ENCODE measurements around the gene KRTAP10-8. TPM values are rescaled to one million over a fixed set of nuclear protein-coding genes. Genes with fewer than 3 reads are reported as not detected.
"Not testable (repeated sequence)": the region's sequence is repeated elsewhere in the genome, so short reads cannot be mapped to it uniquely, and the experiment has no call there.

Gene KRTAP10-8
- total and polyA plus RNA-seq, 5 donors from 2014 or later, result not detected

DNA sequence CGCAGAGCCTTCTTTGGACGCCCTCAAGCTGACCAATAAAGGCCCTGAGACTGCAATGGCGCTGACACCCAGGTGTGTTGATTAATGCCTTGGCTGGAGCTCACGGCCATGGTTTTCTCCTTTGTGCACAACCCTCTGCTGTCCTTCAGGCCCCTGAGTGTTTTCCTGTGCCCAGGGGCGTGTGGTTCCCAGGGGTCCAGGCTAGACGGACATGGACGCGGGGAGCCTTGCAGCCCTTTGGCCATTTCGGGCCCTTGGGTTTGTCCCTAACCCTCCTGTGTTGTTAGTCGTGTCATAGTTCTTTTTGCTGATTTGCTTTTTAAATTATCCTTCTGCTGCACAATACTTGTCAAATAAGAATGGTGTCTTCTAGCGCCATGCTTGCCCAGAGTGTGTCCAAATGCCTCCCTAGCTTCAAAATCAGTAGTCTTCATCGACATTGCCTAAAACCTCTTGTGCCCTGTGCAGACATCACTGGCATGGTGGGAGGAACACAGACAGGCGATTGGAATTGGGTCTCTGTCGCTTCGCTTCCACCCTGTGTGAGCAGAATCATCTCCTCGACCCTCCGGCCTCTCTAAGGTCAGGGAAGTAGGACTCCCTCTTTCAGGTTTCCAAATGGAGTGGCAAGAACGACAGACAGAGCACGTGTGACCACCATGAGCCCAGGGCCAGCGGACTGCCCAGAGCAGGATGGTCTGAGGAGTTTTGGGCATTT lies 36.4 kb upstream of the KRTAP10-8 start:
- peaks cover 0 to 27% (median 4%) of the 10 kb centered on the region in 7 donors for H3K9me3 Mint-ChIP-seq
- peaks cover 32% of the 10 kb centered on the region for H3K27me3 Mint-ChIP-seq
- no peak overlapping the region for H3K4me3 Mint-ChIP-seq
- H3K9me3 ChIP-seq (ENCODE audit: control insufficient read depth in 2 of 2, low read length in 2 of 2), result peaks cover 11 to 12% of the 10 kb centered on the region in 2 experiments
- no peaks in the 10 kb centered on the region for H3K27me3 ChIP-seq (ENCODE audit: control insufficient read depth, insufficient read depth, low read length)
- peaks cover 5% of the 10 kb centered on the region for H3K4me1 ChIP-seq (ENCODE audit: control insufficient read depth, insufficient read depth, low read length, poor library complexity, severe bottlenecking)
- no peak for DNase-seq
- no peaks in the 10 kb centered on the region for H3K36me3 ChIP-seq (ENCODE audit: control insufficient read depth, insufficient read depth, low read length)
- ATAC-seq (ENCODE audit: low read depth in 2 of 2), result no peak
- no peak overlapping the region for H3K4me3 ChIP-seq (ENCODE audit: low read depth, low read length)
- H3K27ac Mint-ChIP-seq, result no peak overlapping the region
- H3K36me3 Mint-ChIP-seq, result peaks cover 6% of the 10 kb centered on the region
- peaks cover 0 to 5% (median 0%) of the 10 kb centered on the region in 4 donors for H3K4me1 Mint-ChIP-seq
- no peak overlapping the region for H3K27ac ChIP-seq (ENCODE audit: insufficient read depth, low read length, poor library complexity, severe bottlenecking)

DNA sequence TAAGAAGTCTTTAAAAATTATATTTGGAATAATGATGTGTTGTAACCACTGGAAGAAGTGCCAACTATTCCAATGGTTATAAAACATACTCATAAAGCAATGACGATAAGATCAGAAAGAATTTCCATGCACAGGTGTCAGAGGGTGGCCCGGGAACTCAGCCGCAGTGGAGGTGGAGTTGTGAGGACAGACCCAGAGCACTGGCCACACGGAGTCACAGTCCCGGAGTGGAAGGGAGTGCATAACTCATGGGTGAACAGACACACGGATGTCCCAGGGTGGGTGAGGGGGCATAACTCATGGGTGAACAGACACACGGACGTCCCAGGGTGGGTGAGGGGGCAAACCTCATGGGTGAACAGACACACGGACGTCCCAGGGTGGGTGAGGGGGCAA lies 35.9 kb upstream of the KRTAP10-8 start:
- peaks cover 0 to 31% (median 4%) of the 10 kb centered on the region in 7 donors for H3K9me3 Mint-ChIP-seq
- Histone ChIP-seq H3K9me3 (ENCODE audit: control insufficient read depth in 2 of 2, low read length in 2 of 2) (peaks cover 13 to 14% of the 10 kb centered on the region in 2 experiments), H3K27me3 (ENCODE audit: control insufficient read depth, insufficient read depth, low read length) (no peaks in the 10 kb centered on the region), H3K27ac (ENCODE audit: insufficient read depth, low read length, poor library complexity, severe bottlenecking) (no peak overlapping the region), H3K4me3 (ENCODE audit: low read depth, low read length) (no peak overlapping the region), H3K36me3 (ENCODE audit: control insufficient read depth, insufficient read depth, low read length) (no peaks in the 10 kb centered on the region), H3K4me1 (ENCODE audit: control insufficient read depth, insufficient read depth, low read length, poor library complexity, severe bottlenecking) (peaks cover 5% of the 10 kb centered on the region)
- peaks cover 34% of the 10 kb centered on the region for H3K27me3 Mint-ChIP-seq
- no peak for DNase-seq
- no peak for ATAC-seq (ENCODE audit: low read depth in 2 of 2)
- no peak overlapping the region for H3K4me3 Mint-ChIP-seq
- no peak overlapping the region for H3K27ac Mint-ChIP-seq
- peaks cover 6% of the 10 kb centered on the region for H3K36me3 Mint-ChIP-seq
- peaks cover 0 to 5% (median 0%) of the 10 kb centered on the region in 4 donors for H3K4me1 Mint-ChIP-seq

DNA sequence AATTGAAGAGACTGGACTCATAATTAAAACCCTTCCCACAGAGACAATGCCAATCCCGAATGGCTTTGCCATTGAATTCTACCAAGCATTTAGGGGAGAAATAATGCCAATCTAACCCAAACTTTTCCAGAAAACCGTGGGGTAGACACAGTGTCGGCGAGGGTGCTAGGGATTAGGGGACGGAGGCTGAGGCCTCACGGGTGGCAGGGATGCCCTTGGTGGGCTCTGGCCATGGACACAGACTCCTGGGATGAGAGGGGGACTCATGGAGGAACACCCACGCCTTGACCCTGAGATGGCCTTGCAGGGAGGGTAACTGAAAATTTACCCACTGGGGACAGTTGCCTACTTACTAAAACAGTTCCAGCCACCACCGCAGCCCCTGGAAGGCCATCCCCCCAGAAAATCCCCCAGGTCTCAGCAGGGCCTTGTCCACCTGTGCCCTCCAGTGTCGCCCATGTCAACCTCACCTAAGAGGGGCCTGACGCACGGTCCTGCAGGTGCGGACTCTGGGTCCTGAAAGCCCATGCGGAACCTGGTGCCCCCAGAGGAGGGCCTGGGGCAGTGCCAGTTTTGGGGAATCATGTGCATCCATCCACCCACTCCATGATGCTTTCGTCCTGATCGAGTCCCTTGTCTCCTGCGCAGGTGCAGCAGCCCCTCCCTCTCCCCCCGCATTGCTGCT lies 33.4 kb upstream of the KRTAP10-8 start:
- DNase-seq (no peak), ATAC-seq (ENCODE audit: low read depth in 2 of 2) (no peak)
- Mint-ChIP-seq H3K9me3 (peaks cover 0 to 41% (median 10%) of the 10 kb centered on the region in 7 donors), H3K4me1 (peaks cover 0 to 8% (median under 1%) of the 10 kb centered on the region in 4 donors), H3K27me3 (peaks cover 29% of the 10 kb centered on the region), H3K4me3 (no peak overlapping the region), H3K36me3 (peaks cover 6% of the 10 kb centered on the region), H3K27ac (no peak overlapping the region)
- Histone ChIP-seq H3K4me1 (ENCODE audit: control insufficient read depth, insufficient read depth, low read length, poor library complexity, severe bottlenecking) (peaks cover 5% of the 10 kb centered on the region), H3K27ac (ENCODE audit: insufficient read depth, low read length, poor library complexity, severe bottlenecking) (no peak overlapping the region), H3K27me3 (ENCODE audit: control insufficient read depth, insufficient read depth, low read length) (no peaks in the 10 kb centered on the region), H3K36me3 (ENCODE audit: control insufficient read depth, insufficient read depth, low read length) (no peaks in the 10 kb centered on the region), H3K4me3 (ENCODE audit: low read depth, low read length) (no peak overlapping the region), H3K9me3 (ENCODE audit: control insufficient read depth in 2 of 2, low read length in 2 of 2) (peaks cover 21 to 26% of the 10 kb centered on the region in 2 experiments)

DNA sequence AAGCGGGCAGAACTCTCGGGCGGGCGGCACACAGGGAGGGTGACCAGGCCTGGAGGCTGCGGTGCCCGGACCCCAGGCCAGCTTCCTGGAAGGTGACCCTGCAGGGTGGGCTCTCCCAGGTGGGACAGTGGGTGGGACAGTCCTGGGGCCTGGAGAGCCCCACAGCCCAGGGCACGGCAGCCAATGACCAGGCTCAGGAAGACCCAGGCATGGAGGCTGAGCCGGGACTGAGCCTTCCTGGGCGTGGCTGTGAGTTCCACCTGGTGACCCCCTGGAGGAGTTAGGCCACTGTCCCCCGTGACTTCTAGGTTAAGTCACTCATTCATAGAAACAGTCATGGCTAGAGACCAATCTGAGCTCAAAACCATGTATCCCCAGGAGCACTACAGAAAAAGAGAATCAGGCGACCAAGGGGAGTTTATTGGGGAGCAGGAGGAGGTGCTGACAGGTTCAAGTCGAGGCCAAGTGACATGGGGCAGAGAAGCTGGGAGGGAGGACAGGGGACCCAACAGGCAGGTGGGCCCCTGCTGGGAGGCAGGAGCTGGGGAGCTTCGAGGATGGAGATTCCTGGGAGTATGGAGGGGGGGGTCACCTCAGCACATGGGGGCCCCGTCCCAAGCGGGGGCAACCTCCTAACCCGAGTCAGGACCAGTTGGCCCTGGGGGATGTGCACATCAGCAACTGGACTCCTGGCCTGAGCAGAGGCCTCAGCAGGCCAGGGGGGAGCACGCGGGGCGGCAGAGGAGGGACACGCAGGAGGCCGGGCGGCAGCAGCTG lies 32.6 kb upstream of the KRTAP10-8 start:
- H3K4me3 Mint-ChIP-seq, result no peak overlapping the region
- H3K4me1 Mint-ChIP-seq, result peaks cover 6 to 15% (median 8%) of the 10 kb centered on the region in 4 donors
- H3K27ac Mint-ChIP-seq, result no peak overlapping the region
- no peaks in the 10 kb centered on the region for H3K36me3 ChIP-seq (ENCODE audit: control insufficient read depth, insufficient read depth, low read length)
- peaks cover 6% of the 10 kb centered on the region for H3K36me3 Mint-ChIP-seq
- peaks cover 21 to 26% of the 10 kb centered on the region in 2 experiments for H3K9me3 ChIP-seq (ENCODE audit: control insufficient read depth in 2 of 2, low read length in 2 of 2)
- no peak overlapping the region for H3K4me3 ChIP-seq (ENCODE audit: low read depth, low read length)
- H3K4me1 ChIP-seq (ENCODE audit: control insufficient read depth, insufficient read depth, low read length, poor library complexity, severe bottlenecking), result peaks cover 5% of the 10 kb centered on the region
- H3K9me3 Mint-ChIP-seq, result peaks cover 0 to 41% (median 10%) of the 10 kb centered on the region in 7 donors
- peaks cover 33% of the 10 kb centered on the region for H3K27me3 Mint-ChIP-seq
- ATAC-seq (ENCODE audit: low read depth in 2 of 2), result no peak
- no peak for DNase-seq
- no peaks in the 10 kb centered on the region for H3K27me3 ChIP-seq (ENCODE audit: control insufficient read depth, insufficient read depth, low read length)
- H3K27ac ChIP-seq (ENCODE audit: insufficient read depth, low read length, poor library complexity, severe bottlenecking), result no peak overlapping the region

DNA sequence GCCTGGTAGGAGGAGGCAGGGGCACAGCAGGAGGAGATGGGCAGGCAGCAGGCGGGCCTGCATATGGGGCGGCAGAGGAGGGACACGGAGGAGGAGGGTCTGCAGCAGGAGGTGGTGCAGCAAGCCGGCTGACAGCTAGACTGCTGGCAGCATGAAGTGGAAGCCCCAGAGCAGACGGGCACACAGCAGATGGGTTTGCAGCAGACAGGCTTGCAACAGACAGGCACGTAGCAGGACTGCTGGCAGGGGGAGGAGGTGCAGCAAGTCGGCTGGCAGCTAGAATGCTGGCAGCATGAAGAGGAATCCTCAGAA lies 32.1 kb upstream of the KRTAP10-8 start:
- Mint-ChIP-seq H3K9me3 (peaks cover 0 to 41% (median 10%) of the 10 kb centered on the region in 7 donors), H3K36me3 (peaks cover 6% of the 10 kb centered on the region), H3K27me3 (peaks cover 32% of the 10 kb centered on the region), H3K27ac (peak overlapping the region in 1 of 3 donors; percentile 58), H3K4me1 (peaks cover 9 to 17% (median 11%) of the 10 kb centered on the region in 4 donors), H3K4me3 (peak overlapping the region in 1 of 4 donors; percentile 65)
- Histone ChIP-seq H3K36me3 (ENCODE audit: control insufficient read depth, insufficient read depth, low read length) (no peaks in the 10 kb centered on the region), H3K9me3 (ENCODE audit: control insufficient read depth in 2 of 2, low read length in 2 of 2) (peaks cover 21 to 26% of the 10 kb centered on the region in 2 experiments), H3K4me3 (ENCODE audit: low read depth, low read length) (no peak overlapping the region), H3K27ac (ENCODE audit: insufficient read depth, low read length, poor library complexity, severe bottlenecking) (no peak overlapping the region), H3K27me3 (ENCODE audit: control insufficient read depth, insufficient read depth, low read length) (no peaks in the 10 kb centered on the region), H3K4me1 (ENCODE audit: control insufficient read depth, insufficient read depth, low read length, poor library complexity, severe bottlenecking) (peaks cover 2% of the 10 kb centered on the region)
- DNase-seq (no peak), ATAC-seq (ENCODE audit: low read depth in 2 of 2) (no peak)

DNA sequence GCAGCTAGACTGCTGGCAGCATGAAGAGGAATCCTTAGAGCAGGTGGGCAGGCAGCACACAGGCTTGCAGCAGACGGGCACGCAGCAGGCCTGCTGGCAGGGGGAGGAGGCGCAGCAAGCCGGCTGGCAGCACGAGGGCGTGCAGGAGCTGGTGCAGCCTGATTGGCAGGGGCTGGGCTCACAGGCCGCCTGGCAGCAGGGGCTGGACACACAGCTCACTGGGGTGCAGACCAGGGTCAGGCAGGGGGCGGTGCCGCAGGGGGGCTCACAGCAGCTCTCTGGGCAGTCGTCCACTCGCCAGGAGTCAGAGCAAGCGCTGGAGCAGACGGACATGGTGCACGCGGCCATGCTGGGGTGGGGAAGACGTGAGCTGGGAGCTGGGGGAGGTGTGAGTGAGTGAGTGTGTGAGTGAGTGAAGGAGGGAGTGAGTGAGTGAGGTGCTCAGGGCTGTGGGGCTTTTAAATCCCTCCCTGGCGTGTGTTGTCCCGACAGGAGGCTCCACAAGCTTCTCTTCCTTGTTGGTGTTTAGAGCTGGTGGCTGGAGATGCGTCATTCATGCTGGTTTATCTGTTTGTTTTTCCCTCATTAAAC lies 31.6 kb upstream of the KRTAP10-8 start, which contains the start of gene KRTAP10-5:
KRTAP10-5 (minus strand) TSS at position 374 of the 591 bp plus-strand sequence; CDS start at position 348, 26 bp downstream.
- H3K9me3 Mint-ChIP-seq, result peaks cover 0 to 42% (median 10%) of the 10 kb centered on the region in 7 donors
- H3K4me1 ChIP-seq (ENCODE audit: control insufficient read depth, insufficient read depth, low read length, poor library complexity, severe bottlenecking); H3K27me3 ChIP-seq (ENCODE audit: control insufficient read depth, insufficient read depth, low read length); H3K27ac ChIP-seq (ENCODE audit: insufficient read depth, low read length, poor library complexity, severe bottlenecking); H3K4me3 ChIP-seq (ENCODE audit: low read depth, low read length); H3K36me3 Mint-ChIP-seq; ATAC-seq (ENCODE audit: low read depth in 2 of 2); H3K36me3 ChIP-seq (ENCODE audit: control insufficient read depth, insufficient read depth, low read length); DNase-seq: not testable (repeated sequence)
- H3K9me3 ChIP-seq (ENCODE audit: control insufficient read depth in 2 of 2, low read length in 2 of 2), result peaks cover 21 to 26% of the 10 kb centered on the region in 2 experiments
- peak within 1 kb of the TSS in 1 of 4 donors; percentile 65 for H3K4me3 Mint-ChIP-seq
- H3K27ac Mint-ChIP-seq, result peak within 1 kb of the TSS in 1 of 3 donors; percentile 58
- H3K27me3 Mint-ChIP-seq, result peaks cover 26% of the 10 kb centered on the region
- peaks cover 9 to 14% (median 11%) of the 10 kb centered on the region in 4 donors for H3K4me1 Mint-ChIP-seq

DNA sequence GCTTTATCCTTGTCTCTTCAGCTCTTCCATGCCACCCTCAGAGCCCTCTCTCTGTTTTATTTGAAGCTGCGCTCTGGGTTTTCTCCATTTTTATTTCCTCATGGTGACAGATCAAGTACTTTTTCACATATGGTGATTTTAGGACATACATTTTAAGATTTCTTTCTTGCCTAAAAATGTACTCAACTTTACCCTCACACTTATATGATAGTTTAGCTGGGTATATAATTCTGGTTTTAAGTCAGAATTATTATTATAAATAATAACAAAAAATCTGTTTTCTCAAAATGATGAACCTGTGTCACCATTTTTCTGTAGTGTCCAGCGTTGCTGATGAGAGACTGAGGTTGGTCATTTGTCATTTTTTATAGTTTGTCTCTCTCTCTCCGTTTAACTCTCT lies 30.7 kb upstream of the KRTAP10-8 start:
- no peak for ATAC-seq (ENCODE audit: low read depth in 2 of 2)
- H3K4me3 ChIP-seq (ENCODE audit: low read depth, low read length), result no peak overlapping the region

More for the DNA sequence above, 30.7 kb upstream of the KRTAP10-8 start:
- H3K9me3 ChIP-seq (ENCODE audit: control insufficient read depth in 2 of 2, low read length in 2 of 2), result peaks cover 21 to 26% of the 10 kb centered on the region in 2 experiments
- H3K27me3 ChIP-seq (ENCODE audit: control insufficient read depth, insufficient read depth, low read length), result peaks cover 5% of the 10 kb centered on the region
- no peaks in the 10 kb centered on the region for H3K4me1 ChIP-seq (ENCODE audit: control insufficient read depth, insufficient read depth, low read length, poor library complexity, severe bottlenecking)
- H3K27ac ChIP-seq (ENCODE audit: insufficient read depth, low read length, poor library complexity, severe bottlenecking), result no peak overlapping the region
- no peak overlapping the region for H3K27ac Mint-ChIP-seq
- H3K4me3 Mint-ChIP-seq, result no peak overlapping the region
- H3K4me1 Mint-ChIP-seq, result peaks cover 9 to 16% (median 11%) of the 10 kb centered on the region in 4 donors
- peaks cover 0 to 41% (median 12%) of the 10 kb centered on the region in 7 donors for H3K9me3 Mint-ChIP-seq
- no peaks in the 10 kb centered on the region for H3K36me3 ChIP-seq (ENCODE audit: control insufficient read depth, insufficient read depth, low read length)
- no peak for DNase-seq
- peaks cover 21% of the 10 kb centered on the region for H3K27me3 Mint-ChIP-seq
- H3K36me3 Mint-ChIP-seq, result peaks cover 9% of the 10 kb centered on the region
